Liver (tissue), 9 donors: ENCODE measurements around the gene EAF1. TPM values are rescaled to one million over a fixed set of nuclear protein-coding genes. Genes with fewer than 3 reads are reported as not detected.

Source experiments
- DNase-seq: peaks from one replicate; pipeline ENCODE4 v3.0.0-alpha.2; 2017; ENCODE audit warnings: low spot score
- H3K27ac ChIP-seq, 2 donors: one replicate each; pipeline ENCODE4 v1.7.0; 2013; ENCODE audit warnings: inconsistent platforms in 2 of 2, low read length in 2 of 2, control low read depth in 1 of 2, low read depth in 1 of 2, mild to moderate bottlenecking in 1 of 2
- H3K27me3 ChIP-seq, 4 donors: one replicate each; pipeline versions ENCODE4 v1.6.1 to v1.7.0; 2013; ENCODE audit warnings: low read length in 3 of 4, inconsistent platforms in 1 of 4, mild to moderate bottlenecking in 1 of 4, moderate library complexity in 1 of 4; ENCODE audit not compliant: control insufficient read depth in 4 of 4, insufficient read depth in 4 of 4
- H3K36me3 ChIP-seq, 4 donors: one replicate each; pipeline versions ENCODE4 v1.6.1 to v1.7.0; 2013; ENCODE audit warnings: low read length in 3 of 4, mild to moderate bottlenecking in 3 of 4, low read depth in 1 of 4, moderate library complexity in 1 of 4; ENCODE audit not compliant: control insufficient read depth in 4 of 4, insufficient read depth in 3 of 4
- H3K4me1 ChIP-seq, 4 donors: one replicate each; pipeline versions ENCODE4 v1.6.1 to v1.7.0; 2013; ENCODE audit warnings: low read length in 3 of 4, mild to moderate bottlenecking in 3 of 4, moderate library complexity in 1 of 4; ENCODE audit not compliant: control insufficient read depth in 4 of 4, insufficient read depth in 4 of 4
- H3K4me3 ChIP-seq, 3 donors: one replicate each; pipeline versions ENCODE4 v1.6.1 to v1.7.0; 2013; ENCODE audit warnings: low read length in 3 of 3, control low read depth in 1 of 3, low read depth in 1 of 3, mild to moderate bottlenecking in 1 of 3
- H3K9ac ChIP-seq, 2 donors: one replicate each; pipeline ENCODE4 v1.7.0; 2013; ENCODE audit warnings: low read length in 2 of 2, mild to moderate bottlenecking in 2 of 2, moderate library complexity in 2 of 2, control low read depth in 1 of 2, low read depth in 1 of 2
- H3K9me3 ChIP-seq, 4 donors: one replicate each; pipeline versions ENCODE4 v1.6.1 to v1.7.0; 2013; ENCODE audit warnings: low read length in 3 of 4; ENCODE audit not compliant: control insufficient read depth in 4 of 4
- ATF3 ChIP-seq: IDR thresholded peaks from 2 replicates; pipeline ENCODE4 v1.6.1; 2016; ENCODE audit warnings: antibody characterized with exemption
- CTCF ChIP-seq: fragments of 150-350 bp; IDR thresholded peaks from 2 replicates; pipeline ENCODE4 v1.5.1; 2017; ENCODE audit warnings: improper control_type of control experiment, low read depth, low read length; ENCODE audit not compliant: missing input control
- EGR1 ChIP-seq, 2 donors: IDR thresholded peaks; 2 replicates each; pipeline ENCODE4 v1.6.1; 2016 to 2018; ENCODE audit warnings: antibody characterized with exemption in 2 of 2, low read depth in 2 of 2
- FOXA1 ChIP-seq: IDR thresholded peaks from 2 replicates; pipeline ENCODE4 v1.6.1; 2016; ENCODE audit warnings: antibody characterized with exemption
- FOXA2 ChIP-seq: IDR thresholded peaks from 2 replicates; pipeline ENCODE4 v1.6.1; 2016; ENCODE audit warnings: antibody characterized with exemption
- GABPA ChIP-seq, 2 donors: IDR thresholded peaks in 1 of 2; conservative IDR thresholded peaks in 1 of 2; 2 replicates each; pipeline ENCODE4 v1.6.1; 2016; ENCODE audit warnings: antibody characterized with exemption in 2 of 2, mild to moderate bottlenecking in 1 of 2, moderate library complexity in 1 of 2
- HNF4A ChIP-seq, 2 donors: conservative IDR thresholded peaks; 2 replicates each; pipeline ENCODE4 v1.6.1; 2016; ENCODE audit warnings: antibody characterized with exemption in 2 of 2, mild to moderate bottlenecking in 2 of 2
- HNF4G ChIP-seq: IDR thresholded peaks from 2 replicates; pipeline ENCODE4 v1.6.1; 2016; ENCODE audit warnings: antibody characterized with exemption
- JUND ChIP-seq, 2 donors: IDR thresholded peaks; 2 replicates each; pipeline ENCODE4 v1.6.1; 2016; ENCODE audit warnings: antibody characterized with exemption in 2 of 2
- MAX ChIP-seq: IDR thresholded peaks from 2 replicates; pipeline ENCODE4 v1.6.1; 2016; ENCODE audit warnings: antibody characterized with exemption
- NR2F2 ChIP-seq: IDR thresholded peaks from 2 replicates; pipeline ENCODE4 v1.6.1; 2016; ENCODE audit warnings: antibody characterized with exemption
- RAD21 ChIP-seq, 2 donors: IDR thresholded peaks; 2 replicates each; pipeline ENCODE4 v1.6.1; 2016; ENCODE audit warnings: antibody characterized with exemption in 2 of 2, mild to moderate bottlenecking in 2 of 2
- REST ChIP-seq: IDR thresholded peaks from 2 replicates; pipeline ENCODE4 v1.6.1; 2016; ENCODE audit warnings: antibody characterized with exemption, mild to moderate bottlenecking
- RXRA ChIP-seq, 2 donors: IDR thresholded peaks; 2 replicates each; pipeline ENCODE4 v1.6.1; 2017 to 2018; ENCODE audit warnings: antibody characterized with exemption in 2 of 2, mild to moderate bottlenecking in 1 of 2
- SP1 ChIP-seq: IDR thresholded peaks from 2 replicates; pipeline ENCODE4 v1.6.1; 2018; ENCODE audit warnings: antibody characterized with exemption, mild to moderate bottlenecking
- TAF1 ChIP-seq: conservative IDR thresholded peaks from 2 replicates; pipeline ENCODE4 v1.6.1; 2016; ENCODE audit warnings: antibody characterized with exemption, mild to moderate bottlenecking
- YY1 ChIP-seq: IDR thresholded peaks from 2 replicates; pipeline ENCODE4 v1.6.1; 2016; ENCODE audit warnings: antibody characterized with exemption, mild to moderate bottlenecking
- ZBTB33 ChIP-seq: IDR thresholded peaks from 2 replicates; pipeline ENCODE4 v1.6.1; 2016; ENCODE audit warnings: antibody characterized with exemption
- WGBS: extraction: QIAGEN DNeasy Blood & Tissue Kit; methylation state at CpG from one replicate; pipeline ENCODE4 v1.1.7; 2013; 5-methylcytosine and 5-hydroxymethylcytosine counted together
- polyA plus RNA-seq, 2 donors: library from polyadenylated mRNA; stranded (reverse) in 1 of 2; unstranded in 1 of 2; fragments of 200-250 nt in 1 of 2; fragments of >200 nt in 1 of 2; fragmentation: Nextera tagmentation in 1 of 2; extraction: Ambion mirVana in 1 of 2; gene quantifications; one replicate each; pipeline versions ENCODE4 v1.2.1 to v1.2.3, GENCODE V29; 2013 to 2015
- total RNA-seq, 2 donors: library from RNA; depleted of rRNA; stranded (reverse); fragments of >200 nt; gene quantifications; one replicate each; pipeline ENCODE4 v1.2.3, GENCODE V29; 2014
- donor health status: healthy.
- donor health status: healthy.
- donor health status: healthy.
- donor health status: healthy.
- donor health status: healthy.

EAF1 gene
- total and polyA plus RNA-seq, 4 donors, result 4.6 to 15.0 (median 11.4) TPM

GRCh38 chr3:15488002-15488401, 60.6 kb downstream of the EAF1 start:
- DNase-seq, result no peak
- 95% methylated on average over 9 of the region's 9 CpGs for WGBS

GRCh38 chr3:15490158-15490557, 62.8 kb downstream of the EAF1 start:
- Histone ChIP-seq H3K9ac (no peak overlapping the region), H3K4me3 (no peak overlapping the region), H3K9me3 (no peaks in the 10 kb centered on the region), H3K4me1 (peaks cover 0 to 9% (median 3%) of the 10 kb centered on the region in 4 donors), H3K36me3 (no peaks in the 10 kb centered on the region), H3K27me3 (no peaks in the 10 kb centered on the region), H3K27ac (no peak overlapping the region)
- DNase-seq, result no peak
- 60% methylated on average over 2 of the region's 2 CpGs for WGBS
- TF ChIP-seq NR2F2, result no peak
- TF ChIP-seq EGR1 (IDR thresholded peaks at IDR 0.05; ENCODE audit: low read depth in 2 of 2), result no peak
- no peak for TF ChIP-seq GABPA (IDR thresholded peaks at IDR 0.05 in 1 of 2, conservative IDR thresholded peaks at IDR 0.05 in 1 of 2)
- TF ChIP-seq YY1, result no peak
- no peak for TF ChIP-seq JUND (IDR thresholded peaks at IDR 0.05)
- no peak for TF ChIP-seq FOXA2

More at GRCh38 chr3:15488002-15488401, 60.6 kb downstream of the EAF1 start:
- Histone ChIP-seq H3K36me3 (no peaks in the 10 kb centered on the region), H3K9ac (no peak overlapping the region), H3K27ac (no peak overlapping the region), H3K9me3 (no peaks in the 10 kb centered on the region), H3K4me1 (peaks cover 0 to 9% (median 3%) of the 10 kb centered on the region in 4 donors), H3K4me3 (no peak overlapping the region), H3K27me3 (no peaks in the 10 kb centered on the region)
- TF ChIP-seq TAF1 (no peak), FOXA1 (no peak), RXRA (IDR thresholded peaks at IDR 0.05) (no peak), NR2F2 (no peak)

- Histone ChIP-seq H3K36me3 (no peaks in the 10 kb centered on the region), H3K27ac (no peak overlapping the region), H3K4me3 (no peak overlapping the region), H3K9me3 (no peaks in the 10 kb centered on the region), H3K9ac (no peak overlapping the region), H3K27me3 (no peaks in the 10 kb centered on the region), H3K4me1 (peaks cover 0 to 9% (median 3%) of the 10 kb centered on the region in 4 donors)
- DNase-seq, result no peak
- WGBS, result 96% methylated on average over 8 of the region's 8 CpGs
- TF ChIP-seq HNF4G, result no peak
- no peak for TF ChIP-seq MAX
- TF ChIP-seq SP1, result no peak
- no peak for TF ChIP-seq JUND (IDR thresholded peaks at IDR 0.05)
- TF ChIP-seq ZBTB33, result no peak
- TF ChIP-seq EGR1 (IDR thresholded peaks at IDR 0.05; ENCODE audit: low read depth in 2 of 2), result no peak
- TF ChIP-seq GABPA (IDR thresholded peaks at IDR 0.05 in 1 of 2, conservative IDR thresholded peaks at IDR 0.05 in 1 of 2), result no peak
- TF ChIP-seq CTCF, result no peak
- no peak for TF ChIP-seq RAD21 (IDR thresholded peaks at IDR 0.05)
- TF ChIP-seq FOXA1, result no peak
- TF ChIP-seq TAF1, result no peak
- no peak for TF ChIP-seq NR2F2
- no peak for TF ChIP-seq REST
- no peak for TF ChIP-seq ATF3
- no peak for TF ChIP-seq YY1
- TF ChIP-seq HNF4A (conservative IDR thresholded peaks at IDR 0.05), result no peak
- TF ChIP-seq RXRA (IDR thresholded peaks at IDR 0.05), result no peak
- TF ChIP-seq FOXA2, result no peak
These were observed 63.7 kb downstream of the EAF1 start for GRCh38 chr3:15491143-15491542.
